GM12878 (cell line): Measurements from ENCODE around the gene ZFP64. TPM values are rescaled to one million over a fixed set of nuclear protein-coding genes. Genes with fewer than 3 reads are reported as not detected.

Experiments used
- ATAC-seq: fragments of 200-7000 bp; cut with Tn5 transposase; 3 replicates; pipeline ENCODE4 v1.9.1; 2020; ENCODE audit warnings: mild to moderate bottlenecking, moderate library complexity
- BruUV-seq: library from RNA; stranded (reverse); fragments of 400-500 nt; replicated peaks from 2 replicates; lab custom pipeline; 2021; lab: Mats Ljungman, UMichigan
- CTCF ChIA-PET: fragments of 300-600 bp; sonication (Branson Sonifier 250); formaldehyde crosslinking; extraction: SDS; loops from one replicate; lab custom pipeline; 2021; ENCODE audit warnings: inconsistent platforms; lab: Yijun Ruan, JAX
- POLR2A ChIA-PET: fragments of 350-600 bp; formaldehyde crosslinking; extraction: SDS; loops from one replicate; lab custom pipeline; 2021; ENCODE audit warnings: inconsistent platforms; lab: Charles Lee
- RAD21 ChIA-PET: fragments of 300-600 bp; sonication (Branson Sonifier 250); formaldehyde crosslinking; loops from one replicate; lab custom pipeline; 2023; ENCODE audit warnings: antibody characterized with exemption; ENCODE audit not compliant: unreplicated experiment; lab: Charles Lee
- SMC1A ChIA-PET: fragments of 300-600 bp; sonication (Branson Sonifier 250); formaldehyde crosslinking; loops from one replicate; lab custom pipeline; 2023; ENCODE audit not compliant: unreplicated experiment, uncharacterized antibody; lab: Charles Lee
- DNase-seq: peaks from one replicate; pipeline ENCODE4 v3.0.0-alpha.2; 2011; ENCODE audit warnings: low read depth, low spot score
- FAIRE-seq: peaks from 3 replicates; lab custom pipeline; 2011; peaks lifted over from hg19 to GRCh38; lab: Jason Lieb, UNC
- H2AFZ ChIP-seq: 2 replicates; pipeline ENCODE4 v1.6.0; 2011; ENCODE audit warnings: low read depth, low read length, control low read depth; ENCODE audit not compliant: control insufficient read depth
- H3K27ac ChIP-seq: 2 replicates; pipeline ENCODE4 v1.5.1; 2011; ENCODE audit warnings: control low read depth; ENCODE audit not compliant: control insufficient read depth, insufficient read depth
- H3K27me3 ChIP-seq, 2 experiments: replicated peaks in 1 of 2; 2 replicates each; pipeline versions ENCODE4 v1.6.0 to v1.6.1; 2011; ENCODE audit warnings: low read length in 1 of 2; ENCODE audit not compliant: control insufficient read depth in 2 of 2, insufficient read depth in 2 of 2
- H3K36me3 ChIP-seq, 2 experiments: 2 replicates each; pipeline ENCODE4 v1.5.1; 2011; ENCODE audit warnings: low read length in 1 of 2; ENCODE audit not compliant: control insufficient read depth in 2 of 2, insufficient read depth in 2 of 2
- H3K4me1 ChIP-seq: 2 replicates; pipeline ENCODE4 v1.6.1; 2011; ENCODE audit warnings: mild to moderate bottlenecking, low read length, moderate library complexity, mixed read lengths; ENCODE audit not compliant: control insufficient read depth, insufficient read depth
- H3K4me2 ChIP-seq: 2 replicates; pipeline ENCODE4 v1.6.0; 2011; ENCODE audit warnings: control low read depth; ENCODE audit not compliant: control insufficient read depth, insufficient read depth
- H3K4me3 ChIP-seq: fragments of 200-600 bp; sonication (generic); 2 replicates; pipeline ENCODE4 v1.5.1; 2016
- H3K79me2 ChIP-seq: 2 replicates; pipeline ENCODE4 v1.6.0; 2011; ENCODE audit warnings: low read length; ENCODE audit not compliant: control insufficient read depth, insufficient read depth
- H3K9ac ChIP-seq: 2 replicates; pipeline ENCODE4 v1.8.0; 2011; ENCODE audit warnings: low read length, control low read depth, mixed read lengths; ENCODE audit not compliant: control insufficient read depth, insufficient read depth
- H3K9me3 ChIP-seq: replicated peaks from 3 replicates; pipeline ENCODE4 v1.5.1; 2011; ENCODE audit warnings: mild to moderate bottlenecking, low read length; ENCODE audit not compliant: control insufficient read depth, insufficient read depth
- H4K20me1 ChIP-seq: 2 replicates; pipeline ENCODE4 v1.6.0; 2011; ENCODE audit not compliant: control insufficient read depth, insufficient read depth
- KDM1A ChIP-seq: fragments of 200-600 bp; sonication (generic); IDR thresholded peaks from 2 replicates; pipeline ENCODE4 v1.6.1; 2016; ENCODE audit warnings: borderline replicate concordance
- LARP7 ChIP-seq: fragments of 450-650 bp; IDR thresholded peaks from 2 replicates; pipeline ENCODE4 v1.6.1; 2017; ENCODE audit warnings: mild to moderate bottlenecking
- NFXL1 ChIP-seq: fragments of 450-650 bp; IDR thresholded peaks from 2 replicates; pipeline ENCODE4 v1.6.1; 2017; ENCODE audit warnings: antibody characterized with exemption, mild to moderate bottlenecking, borderline replicate concordance
- NR2F1 ChIP-seq: fragments of 450-650 bp; conservative IDR thresholded peaks from 2 replicates; pipeline ENCODE4 v1.6.1; 2017; ENCODE audit warnings: mild to moderate bottlenecking
- SP1 ChIP-seq: IDR thresholded peaks from one replicate; pipeline ENCODE4 v1.6.1; 2011; ENCODE audit warnings: low read depth, low read length
- SUPT20H ChIP-seq: IDR thresholded peaks from 2 replicates; pipeline ENCODE4 v1.6.1; 2011; ENCODE audit warnings: low read depth, mild to moderate bottlenecking, low read length, moderate library complexity, borderline replicate concordance; ENCODE audit not compliant: control insufficient read depth
- WGBS: methylation state at CpG from one replicate; pipeline ENCODE4 v1.1.6; 2016; ENCODE audit warnings: low lambda C conversion rate; ENCODE audit not compliant: insufficient replicate concordance, insufficient coverage; ENCODE audit errors: missing lambda C conversion rate; 5-methylcytosine and 5-hydroxymethylcytosine counted together
- in situ Hi-C: fragments of 300-500 bp; cut with MboI; formaldehyde crosslinking; loops from 9 replicates; pipeline ENCODE4 v1.14.3; 2018; ENCODE audit warnings: mixed read lengths
- intact Hi-C: fragments of 100-400 bp; cut with micrococcal nuclease; formaldehyde crosslinking; loops from one replicate; pipeline ENCODE4 v1.14.2; 2022; ENCODE audit not compliant: unreplicated experiment
- polyA plus RNA-seq, 11 experiments: library from polyadenylated mRNA; depleted of rRNA in 4 of 11; unstranded in 6 of 11; stranded (reverse) in 5 of 11; fragments of >200 nt; fragmentation: Nextera tagmentation in 4 of 11; fragmentation: Illumina TruSeq in 1 of 11; extraction: Ambion mirVana in 4 of 11; extraction: Trizol in 1 of 11; gene quantifications; 1 replicate in 1 of 11; 2 replicates in 10 of 11; pipeline versions ENCODE4 v1.2.1 to v1.2.3, GENCODE V29; 2011 to 2016; ENCODE audit warnings: inconsistent platforms in 2 of 11, missing spikeins in 2 of 11, low read depth in 1 of 11
- total RNA-seq, 4 experiments: library from RNA; depleted of rRNA in 3 of 4; stranded (reverse); fragments of >200 nt in 3 of 4; fragmentation: Illumina TruSeq in 1 of 4; extraction: Trizol in 1 of 4; gene quantifications; 2 replicates each; pipeline versions ENCODE4 v1.2.1 to v1.2.3, GENCODE V29; 2013 to 2021

ZFP64 gene
- total and polyA plus RNA-seq, 10 of the 15 experiments (the other 5 are each of a cell fraction or from before 2014, with no cell fraction given) = 2.3 to 21.8 (median 11.8) TPM

GRCh38 chr20:52142757-52143156 lies 48.8 kb downstream of the ZFP64 start:
- BruUV-seq = no TSS peak
- H3K4me2 ChIP-seq = no peak overlapping the region
- TF ChIP-seq NFXL1 (no peak), SP1 (no peak), LARP7 (no peak), SUPT20H (no peak), KDM1A (no peak)
- H3K4me1 ChIP-seq = no peaks in the 10 kb centered on the region
- H3K9ac ChIP-seq = no peak overlapping the region
- no peaks in the 10 kb centered on the region for H4K20me1 ChIP-seq
- no peaks in the 10 kb centered on the region for H3K9me3 ChIP-seq
- no peaks in the 10 kb centered on the region; a peak in 1 of 4 replicates for H3K36me3 ChIP-seq
- CTCF ChIA-PET = no interaction called here
- WGBS = no CpG with 5 or more reads among the region's 2 CpGs
- RAD21 ChIA-PET = no interaction called here
- in situ Hi-C loops (no loop called here), intact Hi-C loops (no loop called here)
- DNase-seq = no peak
- H3K27ac ChIP-seq = no peak overlapping the region
- H3K27me3 ChIP-seq = no peaks in the 10 kb centered on the region
- no peak for ATAC-seq
- no peak for FAIRE-seq
- POLR2A ChIA-PET = no interaction called here
- H3K79me2 ChIP-seq = no peaks in the 10 kb centered on the region
- no peak overlapping the region for H2AFZ ChIP-seq
- SMC1A ChIA-PET = no interaction called here
- H3K4me3 ChIP-seq = no peak overlapping the region

GRCh38 chr20:52139986-52140385 lies 51.6 kb downstream of the ZFP64 start:
- in situ Hi-C loops = no loop called here
- POLR2A ChIA-PET = no interaction called here
- Histone ChIP-seq H2AFZ (no peak overlapping the region), H3K9ac (no peak overlapping the region), H3K4me3 (no peak overlapping the region), H4K20me1 (no peaks in the 10 kb centered on the region), H3K36me3 (no peaks in the 10 kb centered on the region; a peak in 1 of 4 replicates), H3K4me2 (no peak overlapping the region), H3K4me1 (no peaks in the 10 kb centered on the region)
- FAIRE-seq = no peak
- no peak for DNase-seq
- no peak for ATAC-seq
- SMC1A ChIA-PET = no interaction called here
- CTCF ChIA-PET = interaction anchor here (1.1 to 2.1 kb wide), 3 partner anchors 10 to 15 kb away, joined by 3 to 12 read pairs (median 8); no protein-coding TSS in a partner anchor
- WGBS = 96% methylated on average over 5 of the region's 5 CpGs
- RAD21 ChIA-PET = interaction anchor here (1.0 to 1.8 kb wide), 2 partner anchors 9 to 11 kb away, joined by 4 to 6 read pairs; no protein-coding TSS in a partner anchor
- TF ChIP-seq NR2F1 = no peak
- TF ChIP-seq, all 136 proteins: peak for 0
- H3K27ac ChIP-seq = no peak overlapping the region
- H3K9me3 ChIP-seq = no peaks in the 10 kb centered on the region
- no peaks in the 10 kb centered on the region for H3K27me3 ChIP-seq
- no peaks in the 10 kb centered on the region for H3K79me2 ChIP-seq
- intact Hi-C loops = no loop called here
- no TSS peak for BruUV-seq
